ENCODE measurements around the gene PLEKHH3.

GRCh38 chr17:42704490-42704836 is 27.7 kb upstream of the PLEKHH3 start:
- no peak for TF ChIP-seq CTCF (IDR thresholded peaks at IDR 0.05)
- TF ChIP-seq ZFX (IDR thresholded peaks at IDR 0.05; ENCODE audit: borderline replicate concordance): no peak

Data from 22Rv1 (cell line).